ENCODE measurements around the gene MTLN. TPM values are rescaled to one million over a fixed set of nuclear protein-coding genes. Genes with fewer than 3 reads are reported as not detected.
"Not testable (repeated sequence)": the region's sequence is repeated elsewhere in the genome, so short reads cannot be mapped to it uniquely, and the experiment has no call there.

Gene MTLN, protein sequence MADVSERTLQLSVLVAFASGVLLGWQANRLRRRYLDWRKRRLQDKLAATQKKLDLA
- total RNA-seq (51.9 and 74.2 TPM in 2 replicates), polyA plus RNA-seq (12.3 and 14.4 TPM in 2 replicates), polyA minus RNA-seq (ENCODE audit: low replicate concordance) (11.6 and 12.2 TPM in 2 replicates)
- 54.0 and 69.1 TPM in 2 replicates for polyA plus RNA-seq (2012)

GRCh38 chr2:110211938-110212858 lies at the start of gene MTLN:
Gene MTLN, minus strand, starts transcription at chr2:110212547. Its CDS starts 22 bp downstream, at chr2:110212525.
- peak within 1 kb of the TSS; percentile 84 for H3K4me2 ChIP-seq (ENCODE audit: extremely low read depth, insufficient read depth, low read length)
- H3K27me3 ChIP-seq (ENCODE audit: control insufficient read depth, insufficient read depth, low read length) = peaks cover 15% of the 10 kb centered on the region
- peak within 1 kb of the TSS; percentile 79 for H3K9ac ChIP-seq (ENCODE audit: insufficient read depth, low read length)
- H4K20me1 ChIP-seq (ENCODE audit: control insufficient read depth, extremely low read depth, insufficient read depth, low read length) = no peaks in the 10 kb centered on the region
- peak within 1 kb of the TSS; percentile 75 to 94 (median 86) for H3K4me3 ChIP-seq (replicated peaks in 1 of 4; ENCODE audit: control extremely low read depth in 1 of 4, insufficient read depth in 1 of 4, low read depth in 3 of 4, low read length in 4 of 4)
- H3K36me3 ChIP-seq (ENCODE audit: control insufficient read depth, insufficient read depth, low read length) = peaks cover 3% of the 10 kb centered on the region
- no peaks in the 10 kb centered on the region for H3K9me3 ChIP-seq (ENCODE audit: control insufficient read depth, insufficient read depth, low read depth, low read length)
- peak; percentile 68 for DNase-seq (ENCODE audit: low read depth in 2 of 2)
- no peaks in the 10 kb centered on the region for H3K4me1 ChIP-seq (ENCODE audit: control insufficient read depth, extremely low read depth, insufficient read depth, low read length)
- no peak for TF ChIP-seq EZH2 (IDR thresholded peaks at IDR 0.05; ENCODE audit: low read length, missing control alignments)
- no peak for TF ChIP-seq CTCF (conservative IDR thresholded peaks at IDR 0.05 in 1 of 2, IDR thresholded peaks at IDR 0.05 in 1 of 2; ENCODE audit: low read depth in 1 of 2, low read length in 2 of 2)
- H3K79me2 ChIP-seq (ENCODE audit: control insufficient read depth, insufficient read depth, low read length) = peaks cover 7% of the 10 kb centered on the region
- H2AFZ ChIP-seq (ENCODE audit: low read length) = peak within 1 kb of the TSS; percentile 98
- peak within 1 kb of the TSS; percentile 72 for H3K27ac ChIP-seq (ENCODE audit: insufficient read depth, low read length)

DNA sequence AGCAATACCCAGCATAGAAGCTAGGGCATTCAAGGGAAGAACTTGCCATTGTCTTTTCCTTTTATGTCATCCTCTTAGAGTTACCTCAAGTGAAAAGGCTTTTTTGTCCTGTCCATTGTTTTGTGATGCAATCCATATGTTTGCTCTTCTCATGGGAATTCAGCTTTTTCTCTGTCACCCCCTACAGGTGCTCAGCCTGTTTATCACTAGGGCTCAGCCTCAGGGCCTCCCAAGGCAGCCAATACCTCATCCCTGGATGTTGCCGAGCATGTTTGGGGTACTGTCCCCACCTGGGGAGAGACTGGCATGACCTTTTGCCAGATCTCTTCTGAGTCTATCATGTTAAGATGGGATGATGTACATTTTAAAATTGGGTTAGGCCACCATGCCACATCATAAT lies 49.6 kb upstream of the MTLN start:
- not testable (repeated sequence) for H4K20me1 ChIP-seq (ENCODE audit: control insufficient read depth, extremely low read depth, insufficient read depth, low read length); H3K36me3 ChIP-seq (ENCODE audit: control insufficient read depth, insufficient read depth, low read length); H3K4me2 ChIP-seq (ENCODE audit: extremely low read depth, insufficient read depth, low read length); H3K9me3 ChIP-seq (ENCODE audit: control insufficient read depth, insufficient read depth, low read depth, low read length); H3K27me3 ChIP-seq (ENCODE audit: control insufficient read depth, insufficient read depth, low read length); H2AFZ ChIP-seq (ENCODE audit: low read length); H3K9ac ChIP-seq (ENCODE audit: insufficient read depth, low read length); H3K4me3 ChIP-seq (replicated peaks in 1 of 4; ENCODE audit: control extremely low read depth in 1 of 4, insufficient read depth in 1 of 4, low read depth in 3 of 4, low read length in 4 of 4); H3K79me2 ChIP-seq (ENCODE audit: control insufficient read depth, insufficient read depth, low read length); H3K27ac ChIP-seq (ENCODE audit: insufficient read depth, low read length); DNase-seq (ENCODE audit: low read depth in 2 of 2); H3K4me1 ChIP-seq (ENCODE audit: control insufficient read depth, extremely low read depth, insufficient read depth, low read length)

DNA sequence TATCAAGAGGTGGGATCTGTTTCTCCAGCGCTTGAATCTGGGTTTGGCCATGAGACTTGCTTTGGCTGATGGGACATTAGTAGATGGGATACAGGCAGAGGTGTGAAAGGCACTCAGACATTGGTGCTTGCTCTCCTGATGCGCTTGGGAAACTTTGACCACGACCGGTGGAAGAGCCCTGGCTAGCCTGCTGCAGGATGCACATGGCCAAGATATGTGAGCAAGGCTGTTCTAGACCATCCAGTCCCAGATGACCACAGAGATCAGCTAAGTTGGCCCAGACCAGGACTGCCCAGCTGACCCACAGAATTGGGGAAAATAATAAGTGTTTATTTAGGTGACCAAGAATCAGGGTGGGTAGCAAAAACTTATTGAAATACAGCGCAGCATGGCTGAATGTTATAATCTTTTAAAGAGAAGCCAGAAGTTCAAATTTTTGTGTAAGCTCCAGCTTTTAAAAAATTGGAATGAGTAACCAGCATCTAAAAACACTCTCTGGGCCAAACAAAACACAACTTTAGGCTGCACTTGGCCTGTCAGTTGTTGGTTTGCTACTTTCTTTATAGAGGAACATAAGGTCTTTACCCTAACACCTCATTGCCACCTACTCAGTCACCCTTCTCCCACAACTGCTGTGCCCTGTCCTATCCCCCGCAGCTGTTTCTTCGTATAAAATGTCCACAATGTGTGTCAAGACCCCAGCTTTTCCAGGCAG lies 35.9 kb upstream of the MTLN start:
- H3K36me3 ChIP-seq (ENCODE audit: control insufficient read depth, insufficient read depth, low read length); H3K4me3 ChIP-seq (replicated peaks in 1 of 4; ENCODE audit: control extremely low read depth in 1 of 4, insufficient read depth in 1 of 4, low read depth in 3 of 4, low read length in 4 of 4); H3K9me3 ChIP-seq (ENCODE audit: control insufficient read depth, insufficient read depth, low read depth, low read length); H2AFZ ChIP-seq (ENCODE audit: low read length); H3K27me3 ChIP-seq (ENCODE audit: control insufficient read depth, insufficient read depth, low read length); H3K79me2 ChIP-seq (ENCODE audit: control insufficient read depth, insufficient read depth, low read length); H3K4me2 ChIP-seq (ENCODE audit: extremely low read depth, insufficient read depth, low read length); H3K4me1 ChIP-seq (ENCODE audit: control insufficient read depth, extremely low read depth, insufficient read depth, low read length); H3K27ac ChIP-seq (ENCODE audit: insufficient read depth, low read length); H4K20me1 ChIP-seq (ENCODE audit: control insufficient read depth, extremely low read depth, insufficient read depth, low read length); H3K9ac ChIP-seq (ENCODE audit: insufficient read depth, low read length): not testable (repeated sequence)
- DNase-seq (ENCODE audit: low read depth in 2 of 2) = peak in 1 of 2 donors; percentile 21

DNA sequence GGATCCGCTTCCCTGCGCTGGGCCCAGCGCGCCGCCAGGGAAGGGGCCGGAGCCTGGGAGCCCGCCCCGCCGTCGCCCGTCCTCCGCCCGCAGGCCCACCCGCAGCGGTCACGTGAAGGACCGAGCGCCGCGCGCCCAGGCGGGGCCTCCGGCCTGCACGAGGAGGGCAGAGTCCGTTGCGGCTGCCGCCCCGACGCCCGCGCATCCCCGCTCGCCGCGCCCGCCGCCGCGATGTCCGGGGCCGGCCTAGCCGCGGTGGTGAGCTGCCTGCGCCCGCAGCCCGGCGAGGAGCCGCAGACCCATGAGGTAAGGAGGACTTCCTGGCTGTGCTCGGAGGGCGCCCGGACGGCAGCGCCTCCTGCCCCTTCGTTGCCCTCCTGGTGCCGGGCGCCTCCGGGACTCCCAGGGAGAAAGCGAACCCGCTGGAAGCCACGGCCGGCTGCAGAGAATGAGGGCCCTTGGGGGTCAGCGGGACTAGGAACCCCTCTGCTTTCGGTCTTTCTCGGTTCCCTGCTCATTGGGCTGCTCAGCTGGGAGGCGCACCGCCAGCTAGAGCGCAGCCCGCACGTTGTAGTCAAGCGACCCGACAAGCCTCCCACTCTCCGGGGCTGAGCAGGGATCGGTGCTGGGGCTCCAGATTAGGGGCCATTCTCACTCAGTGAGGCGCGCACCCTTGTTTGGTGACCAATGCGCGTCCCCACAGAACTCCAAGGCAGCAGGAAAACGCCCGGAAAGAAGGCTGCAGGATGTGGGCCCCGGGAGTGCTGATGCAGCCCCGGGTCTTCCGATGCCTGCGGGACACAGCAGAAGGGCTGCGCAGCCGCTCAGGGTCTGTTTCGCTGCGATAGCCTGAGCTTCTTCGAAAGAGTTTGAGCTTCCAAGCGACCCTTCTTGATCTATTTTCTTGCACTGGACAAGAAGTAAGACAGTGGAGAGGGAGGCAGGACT lies 33.4 kb upstream of the MTLN start:
- not testable (repeated sequence) for H3K36me3 ChIP-seq (ENCODE audit: control insufficient read depth, insufficient read depth, low read length); H3K9me3 ChIP-seq (ENCODE audit: control insufficient read depth, insufficient read depth, low read depth, low read length)

GRCh38 chr2:110243283-110243682 lies 30.9 kb upstream of the MTLN start:
- not testable (repeated sequence) for H3K4me2 ChIP-seq (ENCODE audit: extremely low read depth, insufficient read depth, low read length); H3K79me2 ChIP-seq (ENCODE audit: control insufficient read depth, insufficient read depth, low read length); H3K9me3 ChIP-seq (ENCODE audit: control insufficient read depth, insufficient read depth, low read depth, low read length)

More for the DNA sequence above, 33.4 kb upstream of the MTLN start:
- H3K27me3 ChIP-seq (ENCODE audit: control insufficient read depth, insufficient read depth, low read length); H3K4me1 ChIP-seq (ENCODE audit: control insufficient read depth, extremely low read depth, insufficient read depth, low read length); H3K9ac ChIP-seq (ENCODE audit: insufficient read depth, low read length); H4K20me1 ChIP-seq (ENCODE audit: control insufficient read depth, extremely low read depth, insufficient read depth, low read length); H3K79me2 ChIP-seq (ENCODE audit: control insufficient read depth, insufficient read depth, low read length); H3K4me2 ChIP-seq (ENCODE audit: extremely low read depth, insufficient read depth, low read length); H2AFZ ChIP-seq (ENCODE audit: low read length); H3K27ac ChIP-seq (ENCODE audit: insufficient read depth, low read length); DNase-seq (ENCODE audit: low read depth in 2 of 2); H3K4me3 ChIP-seq (replicated peaks in 1 of 4; ENCODE audit: control extremely low read depth in 1 of 4, insufficient read depth in 1 of 4, low read depth in 3 of 4, low read length in 4 of 4): not testable (repeated sequence)

More at GRCh38 chr2:110243283-110243682, 30.9 kb upstream of the MTLN start:
- not testable (repeated sequence) for H4K20me1 ChIP-seq (ENCODE audit: control insufficient read depth, extremely low read depth, insufficient read depth, low read length); H3K4me3 ChIP-seq (replicated peaks in 1 of 4; ENCODE audit: control extremely low read depth in 1 of 4, insufficient read depth in 1 of 4, low read depth in 3 of 4, low read length in 4 of 4); H3K36me3 ChIP-seq (ENCODE audit: control insufficient read depth, insufficient read depth, low read length); DNase-seq (ENCODE audit: low read depth in 2 of 2); H3K27ac ChIP-seq (ENCODE audit: insufficient read depth, low read length); H3K4me1 ChIP-seq (ENCODE audit: control insufficient read depth, extremely low read depth, insufficient read depth, low read length); H3K9ac ChIP-seq (ENCODE audit: insufficient read depth, low read length); H2AFZ ChIP-seq (ENCODE audit: low read length); H3K27me3 ChIP-seq (ENCODE audit: control insufficient read depth, insufficient read depth, low read length)

Data from fibroblast of lung (primary cell).